ENCODE measurements around the gene AK1.

DNA sequence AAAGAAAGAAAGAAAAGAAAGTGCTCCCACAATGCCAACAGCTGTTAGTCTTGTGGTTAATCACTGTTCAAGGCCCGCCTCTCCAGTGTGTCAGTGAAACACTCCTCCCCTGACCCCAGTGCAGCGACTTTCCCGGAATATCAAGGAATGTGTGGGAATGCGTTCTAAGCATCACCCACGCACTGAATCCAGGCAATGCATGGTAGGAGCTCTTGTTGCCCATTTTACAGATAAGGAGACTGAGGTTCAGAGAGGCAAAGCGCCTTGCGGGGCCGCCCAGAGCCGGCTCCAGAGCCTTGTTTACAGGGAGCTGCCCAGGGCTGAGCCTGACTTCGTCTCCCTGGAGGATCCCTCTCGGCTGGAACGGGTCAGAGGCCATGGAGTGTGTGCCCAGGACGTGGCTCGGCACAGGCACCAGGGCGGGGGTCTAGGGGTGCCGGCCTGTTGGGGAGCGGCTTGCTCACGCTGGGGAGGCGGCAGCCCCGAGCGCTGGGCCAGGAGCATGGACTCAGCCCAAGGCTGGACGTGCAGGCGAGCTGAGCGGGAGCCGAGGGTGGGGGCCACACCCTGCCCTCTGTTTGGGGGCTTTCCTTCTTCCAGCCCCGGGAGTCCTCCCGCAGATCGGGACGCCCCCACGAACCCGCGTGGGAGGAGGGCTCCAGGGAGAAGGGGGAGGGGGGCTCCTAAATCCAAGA lies 21.1 kb upstream of the AK1 start:
- TF ChIP-seq POLR2A (IDR thresholded peaks at IDR 0.05) = peak in 1 of 2 donors; percentile 35
- TF ChIP-seq CTCF (IDR thresholded peaks at IDR 0.05) = no peak

Measured in adrenal gland (tissue), 5 donors.